ENCODE measurements around the gene JMJD1C.

- TF ChIP-seq POLR2A (IDR thresholded peaks at IDR 0.05; ENCODE audit: low read depth, low read length) (no peak), CTCF (IDR thresholded peaks at IDR 0.05 in 2 of 3, conservative IDR thresholded peaks at IDR 0.05 in 1 of 3; ENCODE audit: control insufficient read depth in 2 of 3, extremely low read depth in 1 of 3, insufficient read depth in 1 of 3, low read depth in 3 of 3, low read length in 3 of 3) (no peak), PRDM15 (CRISPR knock-in tag; IDR thresholded peaks at IDR 0.05) (no peak), LARP7 (IDR thresholded peaks at IDR 0.05) (no peak), MEF2A (IDR thresholded peaks at IDR 0.05; ENCODE audit: insufficient read depth, low read depth, low read length) (no peak), MAX (IDR thresholded peaks at IDR 0.05; ENCODE audit: low read depth, low read length) (no peak)
Measured at GRCh38 chr10:63365976-63366765, 99.6 kb downstream of the JMJD1C start.

Measured in GM12878 (cell line).